Epithelial cell of esophagus (primary cell): ENCODE results near the gene OSBPL9.

Source experiments
- DNase-seq: peaks from one replicate; pipeline ENCODE4 v3.0.0; 2010; ENCODE audit warnings: low read depth
- H3K4me3 ChIP-seq: 2 replicates; pipeline ENCODE4 v1.5.1; 2011; ENCODE audit warnings: mild to moderate bottlenecking, low read length, control low read depth
- CTCF ChIP-seq: IDR thresholded peaks from 2 replicates; pipeline ENCODE4 v1.5.1; 2011; ENCODE audit warnings: low read depth, mild to moderate bottlenecking, low read length, control low read depth, inconsistent platforms; ENCODE audit not compliant: insufficient read depth; ENCODE audit errors: missing control alignments

Gene OSBPL9

GRCh38 chr1:51819810-51820209 is 202.9 kb downstream of the OSBPL9 start:
- no peak for TF ChIP-seq CTCF
- no peak for DNase-seq
- no peak overlapping the region for H3K4me3 ChIP-seq

GRCh38 chr1:51829058-51829457 is 212.2 kb downstream of the OSBPL9 start:
- no peak overlapping the region for H3K4me3 ChIP-seq
- no peak for TF ChIP-seq CTCF
- DNase-seq = peak; percentile 85

- no peak for TF ChIP-seq CTCF
- H3K4me3 ChIP-seq = no peak overlapping the region
- peak; percentile 42 for DNase-seq
Measured at GRCh38 chr1:51833700-51834099, 216.8 kb downstream of the OSBPL9 start.

GRCh38 chr1:51837243-51837642 is 220.4 kb downstream of the OSBPL9 start:
- TF ChIP-seq CTCF = no peak
- no peak for DNase-seq
- no peak overlapping the region for H3K4me3 ChIP-seq
